Lower leg skin (tissue), 4 donors: ENCODE results near the gene MROH2A. TPM values are rescaled to one million over a fixed set of nuclear protein-coding genes. Genes with fewer than 3 reads are reported as not detected.

Source experiments
- DNase-seq, 2 donors: peaks; one replicate each; pipeline ENCODE4 v3.0.0-alpha.2; 2019; ENCODE audit warnings: low spot score in 2 of 2
- H3K4me3 ChIP-seq: fragments of 200-600 bp; sonication (generic); 2 replicates; pipeline ENCODE4 v1.5.1; 2017; ENCODE audit warnings: mild to moderate bottlenecking, low read depth; ENCODE audit not compliant: poor library complexity, severe bottlenecking
- POLR2A ChIP-seq, 2 donors: fragments of 450-650 bp; IDR thresholded peaks; one replicate each; pipeline ENCODE4 v1.6.1; 2016 to 2017; ENCODE audit warnings: antibody characterized with exemption in 2 of 2, mild to moderate bottlenecking in 1 of 2, moderate library complexity in 1 of 2
- WGBS, 2 donors: methylation state at CpG; one replicate each; pipeline ENCODE4 v1.1.5; 2018; 5-methylcytosine and 5-hydroxymethylcytosine counted together
- intact Hi-C: fragments of 100-400 bp; cut with DNase I; formaldehyde crosslinking; loops from one replicate; pipeline ENCODE4 v1.15.0; 2023; ENCODE audit warnings: low total_unique reads
- total RNA-seq, 4 donors: library from RNA; depleted of rRNA; stranded (reverse); fragments of >200 nt; gene quantifications; one replicate each; pipeline ENCODE4 v1.1.0, GENCODE V29; 2016
- TF ChIP-seq, protein P1 (sequence below), 3 donors: fragments of 450-650 bp; IDR thresholded peaks; one replicate each; pipeline ENCODE4 v1.5.1; 2016; ENCODE audit warnings: antibody characterized with exemption in 3 of 3, mild to moderate bottlenecking in 3 of 3, moderate library complexity in 2 of 3

The MROH2A gene
- total RNA-seq, 4 donors from 2014 or later, result 0.26 to 0.61 TPM; not detected in 2

DNA sequence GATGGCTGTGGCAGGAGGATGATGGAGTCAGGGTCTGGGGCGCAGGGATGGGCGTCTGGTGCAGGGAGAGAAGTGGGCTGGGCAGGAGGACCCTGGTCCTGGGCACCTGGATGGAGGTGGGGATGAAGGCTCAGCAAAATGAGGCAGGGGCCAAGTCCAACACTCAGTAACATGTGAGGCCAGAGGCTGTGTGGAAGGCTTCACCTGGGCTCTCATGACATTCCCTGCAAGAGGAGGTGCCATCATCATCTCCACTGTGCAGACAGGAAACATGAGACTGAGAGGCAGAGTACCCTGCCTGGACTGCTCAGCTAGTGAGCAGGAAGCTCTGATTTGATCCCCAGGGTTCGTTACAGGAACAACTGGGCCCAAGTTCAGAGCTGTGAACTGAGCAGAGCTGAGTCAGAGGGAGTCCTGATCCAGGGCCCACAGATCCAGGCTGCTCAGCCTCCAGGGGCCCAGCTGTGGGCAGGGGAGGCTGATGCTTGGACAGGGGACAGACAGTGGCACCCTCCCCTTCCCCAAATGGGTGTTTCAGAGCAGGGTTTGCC is 39.3 kb downstream of the MROH2A start:
- H3K4me3 ChIP-seq, result no peak overlapping the region
- peak in 1 of 2 donors; percentile 58 for DNase-seq
- intact Hi-C loops, result no loop called here
- WGBS, 2 donors, result 78 to 81% methylated on average over 3 of the region's 3 CpGs
- TF ChIP-seq, protein P1, sequence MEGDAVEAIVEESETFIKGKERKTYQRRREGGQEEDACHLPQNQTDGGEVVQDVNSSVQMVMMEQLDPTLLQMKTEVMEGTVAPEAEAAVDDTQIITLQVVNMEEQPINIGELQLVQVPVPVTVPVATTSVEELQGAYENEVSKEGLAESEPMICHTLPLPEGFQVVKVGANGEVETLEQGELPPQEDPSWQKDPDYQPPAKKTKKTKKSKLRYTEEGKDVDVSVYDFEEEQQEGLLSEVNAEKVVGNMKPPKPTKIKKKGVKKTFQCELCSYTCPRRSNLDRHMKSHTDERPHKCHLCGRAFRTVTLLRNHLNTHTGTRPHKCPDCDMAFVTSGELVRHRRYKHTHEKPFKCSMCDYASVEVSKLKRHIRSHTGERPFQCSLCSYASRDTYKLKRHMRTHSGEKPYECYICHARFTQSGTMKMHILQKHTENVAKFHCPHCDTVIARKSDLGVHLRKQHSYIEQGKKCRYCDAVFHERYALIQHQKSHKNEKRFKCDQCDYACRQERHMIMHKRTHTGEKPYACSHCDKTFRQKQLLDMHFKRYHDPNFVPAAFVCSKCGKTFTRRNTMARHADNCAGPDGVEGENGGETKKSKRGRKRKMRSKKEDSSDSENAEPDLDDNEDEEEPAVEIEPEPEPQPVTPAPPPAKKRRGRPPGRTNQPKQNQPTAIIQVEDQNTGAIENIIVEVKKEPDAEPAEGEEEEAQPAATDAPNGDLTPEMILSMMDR (IDR thresholded peaks at IDR 0.05), result no peak
- no peak for TF ChIP-seq POLR2A (IDR thresholded peaks at IDR 0.05)

DNA sequence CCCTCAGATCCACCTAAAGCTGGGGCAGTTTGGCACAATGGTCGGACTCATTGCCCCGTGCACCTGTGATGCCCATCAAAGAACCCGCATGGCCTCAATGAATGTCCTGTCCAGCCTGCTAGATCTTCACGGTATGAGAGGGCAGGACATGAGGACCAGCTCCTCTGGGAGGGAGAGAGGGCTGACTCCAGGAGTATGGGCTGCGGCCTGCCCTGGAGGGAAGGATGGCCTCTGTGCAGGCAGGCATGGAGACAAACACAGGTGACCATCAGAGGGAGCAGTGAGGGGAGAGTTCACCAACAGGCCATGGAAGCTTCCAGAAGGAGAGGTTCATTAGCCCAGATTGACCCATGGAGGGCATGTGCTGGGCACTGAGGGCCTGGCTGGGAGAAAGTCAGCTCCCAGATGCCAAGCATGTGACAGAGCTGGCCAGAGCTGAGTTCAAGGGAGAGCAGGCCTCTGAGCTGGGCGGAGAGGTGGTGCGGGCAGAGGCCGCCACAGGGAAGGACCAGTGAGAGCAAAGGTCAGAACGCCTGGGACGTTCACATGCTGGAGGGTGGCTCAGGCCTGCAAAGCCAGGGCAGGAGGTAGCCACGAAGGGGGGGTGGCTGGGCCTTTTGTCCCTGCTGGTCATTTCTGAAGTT is 40.0 kb downstream of the MROH2A start:
- peak in 1 of 2 donors; percentile 63 for DNase-seq
- 94 to 95% methylated on average over 11 of the region's 11 CpGs for WGBS, 2 donors
- intact Hi-C loops, result no loop called here
- TF ChIP-seq, protein P1 (IDR thresholded peaks at IDR 0.05), result no peak
- no peak overlapping the region for H3K4me3 ChIP-seq

DNA sequence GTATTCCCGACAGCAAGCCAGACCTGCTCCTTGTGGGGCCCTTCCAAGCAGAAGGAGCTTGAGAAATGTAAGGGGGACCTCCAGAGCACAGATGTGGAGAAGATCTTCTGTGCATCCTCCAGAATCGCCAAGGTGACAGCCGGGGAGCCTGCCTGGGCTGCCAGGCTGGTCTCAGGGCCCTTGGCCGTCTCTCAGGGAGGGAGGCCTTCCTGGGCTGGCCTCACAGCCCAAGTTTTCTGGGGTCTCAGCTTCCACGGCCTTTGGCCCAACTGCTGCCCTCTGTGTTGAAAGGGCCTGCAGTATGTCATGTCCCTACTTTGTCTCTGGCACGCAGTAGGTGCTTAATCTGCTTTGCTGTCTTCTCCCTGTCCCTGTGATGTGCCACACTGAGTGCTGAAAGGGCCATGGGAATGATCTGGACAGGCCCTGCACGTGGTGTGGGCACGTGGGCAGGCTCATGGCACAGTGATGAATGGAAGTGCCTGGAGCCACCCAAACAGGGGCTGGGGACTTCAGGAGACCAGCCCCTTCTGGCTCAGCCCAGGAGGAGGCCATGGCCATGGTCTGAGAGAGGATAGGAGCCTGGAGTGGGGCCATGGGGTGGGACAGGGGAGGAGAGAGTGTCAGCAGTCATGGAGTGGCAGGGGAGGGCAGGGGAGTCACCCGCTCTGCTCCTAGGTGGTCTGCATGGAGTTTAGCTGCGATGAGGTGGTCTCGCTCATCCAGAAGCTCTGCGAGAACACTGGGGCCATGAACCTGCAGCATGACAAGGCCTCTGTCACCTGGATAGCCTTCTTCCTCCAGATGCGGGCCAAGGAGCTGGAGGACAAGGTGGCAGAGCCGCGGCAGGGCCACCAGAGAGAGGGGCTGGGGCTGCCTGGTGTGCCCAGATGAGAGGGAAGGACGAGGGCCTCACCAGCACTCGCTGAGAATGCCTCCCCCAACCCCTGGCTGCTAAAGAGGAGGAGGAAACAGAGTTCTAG is 40.8 kb downstream of the MROH2A start:
- intact Hi-C loops, result no loop called here

DNA sequence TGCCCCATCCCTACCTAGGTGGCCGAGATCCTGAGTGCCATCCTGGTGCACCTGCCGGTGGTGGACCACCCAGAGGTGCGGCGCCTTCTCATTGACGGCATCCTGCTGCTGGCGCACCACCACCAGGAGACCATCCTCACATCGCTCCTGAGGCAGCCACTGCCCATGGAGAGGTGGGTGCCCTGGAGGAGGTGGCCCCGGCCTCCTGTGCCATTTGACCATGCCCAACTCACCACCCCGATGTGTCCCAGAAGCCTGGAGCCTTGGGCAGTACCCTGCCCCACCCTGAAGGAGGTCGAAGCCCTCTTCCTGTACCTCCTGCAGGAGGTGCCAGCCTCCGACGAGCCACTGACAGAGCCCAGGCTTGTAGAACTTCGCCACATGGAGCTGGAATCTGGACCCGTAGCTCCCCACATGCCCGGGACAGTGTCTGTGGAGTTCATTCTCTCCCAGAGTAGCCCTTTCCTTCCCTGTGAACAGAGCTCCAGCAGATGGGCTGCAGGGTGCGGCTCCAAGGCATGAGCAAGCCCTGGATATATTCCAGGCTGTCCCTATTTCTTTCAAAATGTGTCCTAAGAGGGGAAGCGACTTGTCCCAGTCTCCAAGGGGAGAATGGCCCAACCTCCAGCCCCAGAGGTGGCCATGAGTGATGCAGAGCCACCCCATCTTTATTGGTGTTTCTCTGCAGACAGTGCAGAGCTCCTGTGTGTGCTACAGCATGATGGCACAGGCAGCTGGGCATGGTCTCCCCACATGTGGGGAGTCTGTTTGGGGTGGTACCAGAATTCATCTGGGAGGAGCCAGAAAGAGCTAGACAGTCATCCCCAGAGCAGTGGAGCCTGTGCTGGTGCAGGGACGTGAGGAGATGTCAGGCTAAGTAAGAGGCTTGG is 42.0 kb downstream of the MROH2A start:
- intact Hi-C loops, result no loop called here
- TF ChIP-seq POLR2A (IDR thresholded peaks at IDR 0.05), result no peak
- TF ChIP-seq, protein P1 (IDR thresholded peaks at IDR 0.05), result no peak
- WGBS, 2 donors, result 69 to 70% methylated on average over 5 to 14 of the region's 18 CpGs
- peak in 1 of 2 donors; percentile 61 for DNase-seq
- H3K4me3 ChIP-seq, result no peak overlapping the region

More for the DNA sequence above, 40.8 kb downstream of the MROH2A start:
- TF ChIP-seq, protein P1 (IDR thresholded peaks at IDR 0.05), result no peak
- no peak for TF ChIP-seq POLR2A (IDR thresholded peaks at IDR 0.05)
- DNase-seq, result peak in 1 of 2 donors; percentile 83
- no peak overlapping the region for H3K4me3 ChIP-seq
- 82 to 84% methylated on average over 13 to 17 of the region's 17 CpGs for WGBS, 2 donors

DNA sequence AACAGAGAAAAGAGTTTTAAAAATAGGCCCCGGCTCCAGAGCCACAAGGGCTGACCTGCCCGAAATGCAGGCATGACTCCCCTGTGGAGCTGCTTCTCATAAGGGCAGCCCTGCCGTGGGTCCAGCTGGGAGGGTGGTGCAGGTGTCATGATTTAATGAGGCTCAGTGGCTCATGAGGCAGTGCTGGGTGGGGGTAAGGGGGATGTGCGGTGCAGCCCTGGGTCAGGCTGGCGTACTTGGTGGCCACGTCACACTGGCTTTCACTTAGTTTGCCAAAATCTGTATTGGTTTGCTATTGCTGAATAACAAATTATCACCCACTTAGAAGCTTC is 42.6 kb downstream of the MROH2A start:
- no peak for TF ChIP-seq POLR2A (IDR thresholded peaks at IDR 0.05)
- TF ChIP-seq, protein P1 (IDR thresholded peaks at IDR 0.05), result no peak
- no peak overlapping the region for H3K4me3 ChIP-seq
- WGBS, 2 donors, result 80 to 89% methylated on average over 6 of the region's 6 CpGs
- DNase-seq, result peak in 1 of 2 donors; percentile 67
- intact Hi-C loops, result no loop called here
